ENCODE results near the gene RUVBL1.
"Not testable (repeated sequence)": the region's sequence is repeated elsewhere in the genome, so short reads cannot be mapped to it uniquely, and the experiment has no call there.

Gene RUVBL1

GRCh38 chr3:128123538-128124368, at the start of gene RUVBL1:
TSS of gene RUVBL1 (minus strand) at chr3:128123812. CDS start at chr3:128123724, 88 bp downstream.
- DNase-seq = peak; percentile 95

DNA sequence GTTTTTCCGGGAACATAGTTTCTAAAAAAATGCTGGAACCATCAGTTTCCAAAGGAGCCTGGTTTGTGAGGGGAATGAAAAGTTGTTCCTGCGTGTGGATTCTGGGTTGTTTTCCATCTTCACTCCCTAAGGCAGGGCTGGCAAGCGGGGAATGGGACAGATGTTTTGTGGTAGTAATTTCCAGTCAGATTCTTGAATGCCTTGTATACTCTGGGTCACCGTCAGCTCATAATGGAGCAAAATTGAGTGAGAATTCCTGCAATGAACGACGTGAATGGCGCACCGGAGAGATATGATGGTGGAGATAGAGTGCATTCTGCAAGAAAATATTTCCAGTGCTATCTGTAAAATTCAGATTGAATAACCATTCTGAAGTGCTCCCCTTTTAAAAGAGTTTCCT, 49.6 kb upstream of the RUVBL1 start:
- no peak for DNase-seq

DNA sequence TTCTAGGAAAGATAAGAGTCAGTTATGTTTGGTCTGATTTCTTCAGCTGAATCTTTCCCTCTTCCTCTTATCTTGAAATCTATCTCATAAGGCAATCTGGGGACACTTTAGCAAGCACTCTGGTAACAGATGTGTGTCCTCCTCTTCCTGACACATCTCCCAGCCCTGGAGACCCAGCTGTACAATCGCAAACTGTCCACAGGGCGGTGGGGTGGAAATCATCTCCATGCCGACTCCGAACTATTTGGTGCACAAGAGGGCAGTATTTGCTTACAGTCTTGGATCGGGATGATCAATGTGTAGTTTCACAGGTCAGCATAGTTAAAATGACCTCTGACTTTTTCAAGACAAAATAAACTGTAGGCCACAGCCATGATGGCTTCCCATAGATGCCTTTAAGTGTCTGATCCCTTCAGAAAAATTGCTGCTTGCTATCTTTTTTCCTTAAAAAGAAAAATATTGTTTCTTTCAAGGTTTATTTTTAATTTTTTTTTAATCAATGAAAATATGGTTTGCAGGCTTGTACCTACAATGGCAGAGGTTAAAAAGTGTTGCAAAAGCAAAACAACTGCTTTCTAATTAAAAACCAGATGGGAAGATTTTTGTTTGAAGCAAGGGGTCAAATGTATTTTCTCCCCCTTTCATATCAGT, 47.4 kb upstream of the RUVBL1 start:
- DNase-seq = no peak

- DNase-seq = no peak
Measured at GRCh38 chr3:128168836-128169235, 45.2 kb upstream of the RUVBL1 start.

- DNase-seq = no peak
Measured at GRCh38 chr3:128167973-128168674, 44.5 kb upstream of the RUVBL1 start.

DNA sequence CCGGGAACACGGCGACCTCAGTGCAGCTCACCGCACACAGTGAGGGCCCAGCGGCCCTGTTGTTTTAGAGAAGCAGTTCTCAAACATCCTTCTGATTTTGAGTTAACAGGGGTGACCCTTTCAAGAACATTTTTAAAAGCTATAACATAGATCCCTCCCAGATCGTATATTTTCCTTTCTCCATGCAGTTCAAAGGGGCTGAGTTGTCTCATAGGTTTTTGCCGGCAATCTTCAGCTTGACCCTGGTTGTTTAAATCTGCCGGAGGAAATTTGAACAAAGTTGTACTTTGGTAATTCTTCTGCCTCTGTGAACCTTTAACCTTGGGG, 44.0 kb upstream of the RUVBL1 start:
- no peak for DNase-seq

DNA sequence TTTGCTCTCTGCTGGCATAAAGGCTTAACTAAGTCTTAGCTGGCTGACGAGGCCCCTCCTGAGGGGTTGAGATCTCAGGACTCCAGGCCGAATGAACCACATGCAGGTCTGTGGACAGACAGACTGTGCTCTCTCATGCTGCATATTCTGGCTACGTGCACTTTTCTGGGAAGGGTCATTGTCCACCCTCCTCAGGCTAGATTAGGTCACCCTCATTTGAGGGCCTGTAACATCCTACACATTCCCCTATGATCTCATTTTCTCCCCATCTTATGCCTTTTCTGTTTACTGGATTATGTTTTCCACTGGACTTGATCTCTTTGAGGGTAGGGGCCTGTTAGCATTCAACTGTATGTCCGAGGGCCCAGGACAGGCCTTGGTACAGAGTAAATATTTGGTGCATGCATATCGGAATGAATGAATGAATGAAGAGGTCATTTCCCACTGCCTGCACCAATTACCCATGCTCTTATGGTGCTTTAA, 43.4 kb upstream of the RUVBL1 start:
- DNase-seq = no peak

DNA sequence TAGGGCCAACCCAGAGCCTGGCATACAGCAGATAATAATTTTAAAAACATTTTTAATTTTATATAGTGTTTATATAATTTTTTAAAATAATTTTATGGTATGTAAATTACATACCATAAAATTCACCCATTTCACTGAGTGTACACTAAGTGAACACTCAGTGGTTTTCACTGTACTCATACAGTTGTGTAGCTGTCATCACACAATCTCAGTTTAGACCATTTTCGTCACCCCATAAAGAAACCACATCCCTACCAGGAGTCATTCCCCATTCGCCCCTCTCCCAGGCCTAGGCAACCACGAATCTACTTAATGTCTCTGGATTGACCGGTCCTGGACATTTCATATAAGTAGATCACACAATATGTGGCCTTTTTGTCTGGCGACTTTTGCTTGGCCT, 39.8 kb upstream of the RUVBL1 start:
- no peak for DNase-seq

- DNase-seq = no peak
Measured at GRCh38 chr3:128160661-128161060, 37.0 kb upstream of the RUVBL1 start.

DNA sequence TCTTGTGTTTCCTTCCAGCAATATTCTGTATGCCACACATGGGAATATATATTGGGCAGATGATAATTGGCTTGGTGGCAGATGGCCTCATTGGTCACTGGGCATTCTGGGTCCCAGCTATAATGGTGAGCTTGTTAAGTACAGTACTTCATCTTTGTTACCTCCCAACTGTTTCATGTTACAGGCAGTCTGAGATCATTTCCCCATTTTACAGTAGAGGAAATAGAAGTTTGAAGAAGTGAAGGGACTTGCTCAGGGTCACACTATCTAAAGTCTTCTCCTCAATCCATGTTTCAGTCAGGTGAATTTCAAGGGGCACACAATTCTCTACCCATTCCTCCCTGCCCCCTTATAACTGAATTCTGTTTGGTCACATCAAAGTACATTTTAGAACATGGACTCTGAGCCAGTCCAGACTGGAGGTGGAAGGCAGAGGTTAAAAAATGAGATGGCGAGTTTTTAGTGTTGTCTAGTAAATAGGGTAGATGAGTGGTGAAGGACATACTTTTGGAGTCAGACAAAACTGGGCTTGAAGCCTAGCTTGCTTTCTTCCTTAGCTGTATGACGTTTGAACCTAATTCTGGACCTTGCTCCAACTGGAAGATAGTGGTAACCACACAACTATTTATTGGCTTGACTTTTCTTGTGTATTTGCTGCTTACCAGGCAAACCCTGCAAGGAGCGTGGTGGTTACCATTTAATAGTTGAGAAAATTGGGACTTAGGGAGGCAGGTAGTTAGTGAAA, 32.2 kb upstream of the RUVBL1 start:
- DNase-seq = no peak

GRCh38 chr3:128154354-128154753, 30.7 kb upstream of the RUVBL1 start:
- DNase-seq = not testable (repeated sequence)

GRCh38 chr3:128153156-128154041, 29.8 kb upstream of the RUVBL1 start, which contains the start of gene EEFSEC:
TSS of gene EEFSEC (plus strand) at chr3:128153481. CDS start at chr3:128153508, 27 bp downstream.
- peak; percentile 83 for DNase-seq

- no peak for DNase-seq
Measured at GRCh38 chr3:128152419-128153155, 29.0 kb upstream of the RUVBL1 start.

- no peak for DNase-seq
Measured at GRCh38 chr3:128151758-128152274, 28.2 kb upstream of the RUVBL1 start.

GRCh38 chr3:128149650-128150049, 26.0 kb upstream of the RUVBL1 start:
- no peak for DNase-seq

GRCh38 chr3:128146201-128146600, 22.6 kb upstream of the RUVBL1 start:
- no peak for DNase-seq

- no peak for DNase-seq
Measured at GRCh38 chr3:128145279-128145678, 21.7 kb upstream of the RUVBL1 start.

DNA sequence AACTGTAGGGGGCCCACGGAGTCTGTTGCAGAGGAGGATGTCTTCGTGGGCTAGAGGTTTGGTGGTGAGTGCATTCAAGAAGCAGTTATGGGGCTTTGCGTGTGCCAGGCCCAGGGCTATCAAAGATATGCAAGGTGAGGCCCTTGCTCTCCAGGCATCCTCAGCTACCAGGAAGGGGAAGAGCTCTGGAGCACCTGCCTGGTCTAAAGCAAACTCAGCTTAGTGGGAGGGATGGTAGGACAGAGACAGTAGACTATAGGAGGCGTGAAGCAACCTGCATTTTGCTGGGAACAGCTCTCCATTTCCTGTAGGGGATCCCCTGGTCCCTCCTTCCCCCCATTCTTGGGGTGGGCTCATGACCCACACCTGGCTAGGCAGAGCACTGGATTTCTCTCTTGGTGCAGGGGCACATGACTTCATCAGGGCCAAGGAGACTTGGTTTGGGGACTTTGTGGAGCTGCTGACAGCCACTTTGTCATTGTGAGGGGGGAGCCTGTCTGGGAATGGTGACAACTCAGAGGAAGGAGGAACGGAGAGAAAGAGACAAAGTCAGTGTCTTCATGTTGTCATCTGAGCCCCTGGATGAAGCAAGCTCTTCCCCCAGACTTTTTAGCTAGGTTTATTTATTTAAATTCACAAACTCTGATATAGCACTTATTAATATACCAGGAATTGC, 21.0 kb upstream of the RUVBL1 start:
- no peak for DNase-seq

- DNase-seq = no peak
Measured at GRCh38 chr3:128143496-128143895, 19.9 kb upstream of the RUVBL1 start.

GRCh38 chr3:128133273-128133883, 9.8 kb upstream of the RUVBL1 start:
- DNase-seq = peak; percentile 60

All from CD4-positive, alpha-beta T cell treated with Interleukin-6 for 4 hours (primary cell).